ENCODE data around the gene INAVA.
"Not testable (repeated sequence)": the region's sequence is repeated elsewhere in the genome, so short reads cannot be mapped to it uniquely, and the experiment has no call there.

The INAVA gene

DNA sequence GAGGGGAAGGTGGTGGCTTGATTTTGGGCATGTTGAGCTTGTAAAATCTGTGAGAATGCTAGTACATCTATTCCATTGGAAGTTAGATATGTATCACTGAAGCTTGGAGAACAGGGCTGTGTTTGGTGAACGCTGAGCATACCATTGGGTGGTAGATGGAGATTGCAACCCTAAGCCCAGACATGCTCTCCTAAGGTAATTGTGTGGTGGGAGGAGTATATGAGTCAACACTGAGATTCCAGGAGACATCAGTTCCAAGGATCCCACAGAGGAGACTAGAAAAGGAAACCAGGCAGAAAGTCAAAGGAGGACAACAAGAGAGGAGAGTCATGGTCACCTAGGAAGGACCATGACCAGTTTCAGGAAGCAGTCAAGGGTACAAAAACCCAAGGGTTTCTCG lies 68.4 kb downstream of the INAVA start:
- no peaks in the 10 kb centered on the region for H3K79me2 ChIP-seq (ENCODE audit: insufficient read depth, low read length)
- H3K4me3 ChIP-seq (ENCODE audit: low read depth in 1 of 2, low read length in 2 of 2) = no peak overlapping the region
- TF ChIP-seq CTCF (IDR thresholded peaks at IDR 0.05; ENCODE audit: borderline replicate concordance, extremely low read depth, low read length, poor library complexity, severe bottlenecking) (no peak), EZH2 (IDR thresholded peaks at IDR 0.05; ENCODE audit: borderline replicate concordance, low read depth, low read length, severe bottlenecking) (no peak)

DNA sequence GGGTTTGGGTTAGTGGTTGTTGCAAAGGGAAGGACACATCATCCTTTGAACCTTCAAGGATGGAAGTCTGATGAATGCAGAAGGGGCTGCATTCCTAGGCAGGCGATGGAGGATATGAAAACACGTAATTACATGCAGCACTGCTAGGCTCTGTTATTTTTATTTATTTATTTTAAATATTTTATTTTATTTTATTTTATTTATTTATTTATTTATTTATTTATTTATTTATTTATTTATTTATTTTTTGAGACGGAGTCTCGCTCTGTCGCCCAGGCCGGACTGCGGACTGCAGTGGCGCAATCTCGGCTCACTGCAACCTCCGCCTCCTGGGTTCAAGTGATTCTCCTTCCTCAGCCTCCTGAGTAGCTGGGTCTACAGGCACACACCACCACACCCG lies 69.2 kb downstream of the INAVA start:
- not testable (repeated sequence) for H3K79me2 ChIP-seq (ENCODE audit: insufficient read depth, low read length); DNase-seq; H3K9me3 ChIP-seq (ENCODE audit: insufficient read depth, low read length, severe bottlenecking); ATAC-seq (ENCODE audit: insufficient read depth, low read depth); H3K4me2 ChIP-seq (ENCODE audit: insufficient read depth, low read length); H4K20me1 ChIP-seq (ENCODE audit: insufficient read depth, low read length); H2AFZ ChIP-seq (ENCODE audit: low read depth, low read length); H3K36me3 ChIP-seq (ENCODE audit: insufficient read depth, low read length); H3K4me1 ChIP-seq (ENCODE audit: insufficient read depth, low read length); H3K27ac ChIP-seq (ENCODE audit: low read length); H3K9ac ChIP-seq (ENCODE audit: low read depth, low read length); H3K27me3 ChIP-seq (ENCODE audit: insufficient read depth, low read length, poor library complexity); H3K4me3 ChIP-seq (ENCODE audit: low read depth in 1 of 2, low read length in 2 of 2)

More for the DNA sequence above, 68.4 kb downstream of the INAVA start:
- no peak overlapping the region for H3K9ac ChIP-seq (ENCODE audit: low read depth, low read length)
- ATAC-seq (ENCODE audit: insufficient read depth, low read depth) = no peak
- no peak overlapping the region for H3K27ac ChIP-seq (ENCODE audit: low read length)
- H2AFZ ChIP-seq (ENCODE audit: low read depth, low read length) = no peak overlapping the region
- no peaks in the 10 kb centered on the region for H3K27me3 ChIP-seq (ENCODE audit: insufficient read depth, low read length, poor library complexity)
- no peaks in the 10 kb centered on the region for H3K4me1 ChIP-seq (ENCODE audit: insufficient read depth, low read length)
- no peak for DNase-seq
- no peaks in the 10 kb centered on the region for H3K36me3 ChIP-seq (ENCODE audit: insufficient read depth, low read length)
- H4K20me1 ChIP-seq (ENCODE audit: insufficient read depth, low read length) = no peaks in the 10 kb centered on the region
- H3K4me2 ChIP-seq (ENCODE audit: insufficient read depth, low read length) = no peak overlapping the region
- H3K9me3 ChIP-seq (ENCODE audit: insufficient read depth, low read length, severe bottlenecking) = no peaks in the 10 kb centered on the region

All from DND-41 (cell line).